Right lung (tissue), 5 donors: ENCODE measurements around the gene FAM171A2. TPM values are rescaled to one million over a fixed set of nuclear protein-coding genes. Genes with fewer than 3 reads are reported as not detected.

Experiments used
- DNase-seq, 2 donors: peaks; one replicate each; pipeline ENCODE4 v3.0.0-alpha.2; 2013
- polyA plus RNA-seq, 5 donors: library from polyadenylated mRNA; unstranded; fragments of 120-200 nt; gene quantifications; one replicate each; pipeline versions ENCODE4 v1.2.1 to v1.2.3, GENCODE V29; 2013; ENCODE audit warnings: inconsistent platforms in 1 of 5, low replicate concordance in 1 of 5; ENCODE audit not compliant: insufficient read length in 5 of 5, insufficient read depth in 1 of 5

The FAM171A2 gene
- polyA plus RNA-seq, 5 donors: 20.9 to 43.1 (median 29.5) TPM

- no peak for DNase-seq
Observed at GRCh38 chr17:44323359-44324091, 40.1 kb downstream of the FAM171A2 start.

DNA sequence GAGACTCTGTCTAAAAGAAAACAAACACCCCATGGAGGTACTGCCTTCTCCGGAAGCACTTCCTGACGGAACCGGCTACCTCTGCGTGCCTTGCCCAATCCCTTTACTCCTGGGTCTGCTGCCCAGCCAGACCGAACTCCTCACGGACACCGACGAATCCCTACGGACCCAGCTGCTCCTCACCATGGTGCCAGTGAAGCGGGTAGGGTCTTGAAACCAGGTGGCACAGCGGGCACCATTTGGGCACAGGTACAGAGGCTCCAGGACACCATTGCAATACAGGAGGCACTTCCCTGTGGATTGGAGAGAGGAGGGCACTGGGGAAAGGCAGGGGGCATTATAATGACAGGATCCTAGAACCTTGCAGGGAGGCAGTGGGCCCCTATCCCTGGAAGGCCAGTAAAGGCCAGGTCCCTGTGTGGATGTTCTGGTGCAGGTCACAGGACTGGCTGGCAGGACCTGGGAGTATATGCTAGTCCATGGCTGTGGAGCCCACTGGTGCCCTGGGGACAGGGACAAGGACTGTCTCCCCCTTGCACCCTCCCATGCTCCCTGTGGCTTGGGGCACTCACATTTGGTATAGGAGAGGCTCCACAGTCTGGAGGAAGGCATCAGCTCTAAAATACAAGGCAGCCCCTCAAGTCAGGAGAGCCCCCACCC lies 41.3 kb downstream of the FAM171A2 start:
- no peak for DNase-seq

- DNase-seq: no peak
Observed at GRCh38 chr17:44321246-44322120, 42.2 kb downstream of the FAM171A2 start.

DNA sequence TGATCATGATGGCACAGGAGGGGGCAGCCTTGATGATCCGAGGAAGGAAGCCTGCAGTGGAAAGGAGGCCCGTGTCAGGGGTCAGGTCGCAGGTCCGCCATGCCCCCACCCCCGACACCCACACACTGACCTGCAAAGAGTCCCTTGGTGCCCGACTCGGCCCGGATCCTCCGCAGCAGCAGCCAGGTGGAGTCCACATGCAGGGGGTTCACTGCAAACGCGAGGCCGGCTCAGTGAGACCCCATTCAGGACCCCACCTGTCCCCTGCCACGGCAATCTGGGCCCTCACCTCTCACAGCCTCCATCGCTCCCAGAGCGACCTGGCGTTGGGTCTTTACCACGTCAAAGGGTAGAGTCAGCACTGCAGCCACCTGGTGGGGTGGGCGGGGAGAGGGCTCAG lies 43.6 kb downstream of the FAM171A2 start:
- no peak for DNase-seq

GRCh38 chr17:44318077-44318892 lies 45.4 kb downstream of the FAM171A2 start:
- DNase-seq: no peak

DNA sequence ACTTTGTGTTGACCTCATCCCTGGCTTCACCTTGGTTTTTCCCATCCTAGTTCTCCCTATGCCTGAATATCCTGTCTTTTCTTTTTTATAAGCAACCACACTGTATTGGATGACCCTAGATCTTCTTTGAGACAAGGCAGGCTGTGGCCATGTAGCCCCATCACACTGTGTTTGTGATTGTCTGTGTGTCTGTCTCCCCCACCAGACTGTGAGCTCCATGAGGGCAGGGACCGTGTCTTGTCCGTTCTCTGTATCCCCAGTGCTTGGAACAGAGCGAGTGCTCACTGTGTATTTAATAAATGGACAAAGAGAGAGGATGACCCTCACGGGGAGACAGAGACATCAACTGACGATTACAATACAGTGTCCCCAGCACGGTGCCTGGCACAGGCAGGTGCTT lies 46.1 kb downstream of the FAM171A2 start:
- no peak for DNase-seq

GRCh38 chr17:44315760-44316731 lies 47.6 kb downstream of the FAM171A2 start:
- DNase-seq: no peak

GRCh38 chr17:44314869-44315661 lies 48.6 kb downstream of the FAM171A2 start:
- no peak for DNase-seq

GRCh38 chr17:44314524-44314868 lies 49.2 kb downstream of the FAM171A2 start:
- no peak for DNase-seq

GRCh38 chr17:44314031-44314430 lies 49.6 kb downstream of the FAM171A2 start:
- DNase-seq: no peak

GRCh38 chr17:44312396-44313104 lies 51.1 kb downstream of the FAM171A2 start:
- DNase-seq: no peak

GRCh38 chr17:44311562-44312181 lies 52.0 kb downstream of the FAM171A2 start:
- DNase-seq: no peak

- DNase-seq: no peak
Observed at GRCh38 chr17:44310609-44311376, 52.9 kb downstream of the FAM171A2 start.

- DNase-seq: no peak
Observed at GRCh38 chr17:44310188-44310587, 53.5 kb downstream of the FAM171A2 start.

GRCh38 chr17:44309472-44309871 lies 54.2 kb downstream of the FAM171A2 start:
- DNase-seq: no peak

GRCh38 chr17:44308865-44309264 lies 54.8 kb downstream of the FAM171A2 start:
- no peak for DNase-seq

GRCh38 chr17:44308320-44308818 lies 55.3 kb downstream of the FAM171A2 start, which contains the start of gene RUNDC3A:
TSS of gene RUNDC3A (plus strand) at chr17:44308601. CDS start at chr17:44308833, 232 bp downstream.
- DNase-seq: peak; percentile 91 to 92
